Panc1 (cell line): Measurements from ENCODE around the gene HCN3.

ENCODE experiments used
- POLR2AphosphoS5 ChIP-seq: IDR thresholded peaks from 2 replicates; pipeline ENCODE4 v1.6.1; 2012; ENCODE audit warnings: mild to moderate bottlenecking, low read depth, low read length, moderate library complexity
- TF ChIP-seq, protein P1 (sequence below): fragments of 450-650 bp; IDR thresholded peaks from 2 replicates; pipeline ENCODE4 v1.5.1; 2017; ENCODE audit warnings: mild to moderate bottlenecking

DNA sequence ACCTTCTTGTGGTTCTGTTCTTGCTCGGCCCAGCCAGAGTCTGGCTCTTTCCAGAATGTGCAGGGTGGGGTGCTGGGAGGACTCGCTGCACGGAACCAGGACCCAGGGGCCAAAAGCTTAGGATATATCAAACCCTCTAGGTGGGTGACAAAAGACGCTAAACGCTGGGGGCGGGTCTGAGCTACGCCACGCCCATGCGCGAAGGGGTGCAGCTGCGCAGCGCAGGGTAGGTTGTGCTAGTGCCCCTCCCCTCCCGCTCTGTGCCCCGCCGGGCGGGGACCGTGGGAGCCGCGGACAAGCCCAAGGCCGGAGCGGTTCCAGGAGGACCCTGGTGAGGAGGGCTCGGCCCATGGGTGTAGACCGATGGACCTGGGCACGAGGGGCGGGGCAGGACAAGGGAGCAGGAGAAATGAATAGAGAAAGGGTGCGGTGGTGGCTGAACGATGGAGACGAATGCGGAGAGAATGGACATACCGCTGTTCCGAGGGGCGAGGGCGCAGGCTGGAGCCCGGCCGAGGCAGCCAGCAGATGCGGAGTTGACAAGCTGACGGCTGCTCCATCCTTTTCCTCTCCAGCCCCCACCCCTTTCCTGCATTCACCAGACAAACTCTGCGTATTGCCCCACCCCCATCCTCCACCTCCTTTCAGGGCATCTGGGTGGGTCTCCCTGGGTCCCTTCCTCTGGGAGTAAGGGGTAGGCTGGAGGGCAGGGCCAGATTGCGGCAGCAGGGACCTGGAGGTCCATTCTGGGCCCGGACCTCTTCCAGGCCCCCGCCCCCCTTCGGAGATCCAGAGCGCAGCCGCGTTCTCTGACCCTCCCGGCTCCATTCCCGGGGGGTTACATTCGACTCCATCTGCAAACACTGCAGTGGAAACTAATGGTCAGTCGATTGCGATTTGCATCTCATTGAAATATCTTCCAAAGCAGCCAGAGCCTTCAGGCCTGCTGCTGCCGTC lies 43.7 kb downstream of the HCN3 start, which contains the start of gene RUSC1:
- TF ChIP-seq, protein P1, sequence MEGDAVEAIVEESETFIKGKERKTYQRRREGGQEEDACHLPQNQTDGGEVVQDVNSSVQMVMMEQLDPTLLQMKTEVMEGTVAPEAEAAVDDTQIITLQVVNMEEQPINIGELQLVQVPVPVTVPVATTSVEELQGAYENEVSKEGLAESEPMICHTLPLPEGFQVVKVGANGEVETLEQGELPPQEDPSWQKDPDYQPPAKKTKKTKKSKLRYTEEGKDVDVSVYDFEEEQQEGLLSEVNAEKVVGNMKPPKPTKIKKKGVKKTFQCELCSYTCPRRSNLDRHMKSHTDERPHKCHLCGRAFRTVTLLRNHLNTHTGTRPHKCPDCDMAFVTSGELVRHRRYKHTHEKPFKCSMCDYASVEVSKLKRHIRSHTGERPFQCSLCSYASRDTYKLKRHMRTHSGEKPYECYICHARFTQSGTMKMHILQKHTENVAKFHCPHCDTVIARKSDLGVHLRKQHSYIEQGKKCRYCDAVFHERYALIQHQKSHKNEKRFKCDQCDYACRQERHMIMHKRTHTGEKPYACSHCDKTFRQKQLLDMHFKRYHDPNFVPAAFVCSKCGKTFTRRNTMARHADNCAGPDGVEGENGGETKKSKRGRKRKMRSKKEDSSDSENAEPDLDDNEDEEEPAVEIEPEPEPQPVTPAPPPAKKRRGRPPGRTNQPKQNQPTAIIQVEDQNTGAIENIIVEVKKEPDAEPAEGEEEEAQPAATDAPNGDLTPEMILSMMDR = no peak
- TF ChIP-seq POLR2AphosphoS5 = peak; percentile 96
